HG02973 (cell line): Measurements from ENCODE around the gene CHD1L.
"Not testable (repeated sequence)": the region's sequence is repeated elsewhere in the genome, so short reads cannot be mapped to it uniquely, and the experiment has no call there.

Experiments used
- ATAC-seq: cut with Tn5 transposase; IDR thresholded peaks from one replicate; pipeline ENCODE4 v1.9.1; 2021; ENCODE audit warnings: moderate library complexity; ENCODE audit not compliant: unreplicated experiment

Gene CHD1L

DNA sequence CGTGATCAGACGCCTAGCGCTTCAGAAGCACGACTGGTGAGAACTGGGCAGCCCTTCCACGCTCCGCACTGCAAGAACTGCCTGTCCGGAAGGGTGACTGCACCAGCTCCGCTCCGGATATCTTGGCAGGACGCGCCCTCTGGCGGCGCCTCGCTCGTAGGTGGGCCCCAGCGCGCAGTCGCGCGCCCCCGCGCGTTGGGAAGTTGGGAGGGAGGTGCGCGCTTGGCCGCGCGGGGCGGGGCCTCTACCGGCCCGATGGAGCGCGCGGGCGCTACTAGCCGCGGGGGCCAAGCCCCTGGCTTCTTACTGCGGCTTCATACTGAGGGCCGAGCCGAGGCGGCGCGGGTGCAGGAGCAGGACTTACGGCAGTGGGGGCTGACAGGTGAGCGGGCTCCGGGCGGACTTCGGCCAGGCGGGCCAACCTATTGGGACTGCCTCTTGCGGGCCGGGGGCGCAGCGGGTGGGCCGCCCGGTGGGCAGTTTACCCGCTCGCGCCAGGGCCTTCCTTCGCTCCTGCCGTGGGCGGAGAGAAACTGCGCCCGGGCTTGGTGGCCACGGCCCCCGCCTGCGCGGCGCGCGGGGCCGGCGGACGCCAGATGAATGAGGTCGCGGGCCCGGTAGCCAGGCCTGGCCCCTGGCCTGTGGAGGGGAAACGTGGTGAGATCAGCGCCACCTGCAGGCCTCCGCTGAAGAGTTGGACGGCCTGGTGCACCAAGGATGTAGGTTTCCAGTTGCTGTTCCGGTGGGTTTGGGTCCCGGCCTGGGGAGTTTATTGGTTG is at the start of gene CHD1L:
Gene CHD1L (plus strand): TSS at position 236 of the 779 bp plus-strand sequence. CDS start 20 bp downstream, at position 256.
- ATAC-seq: peak; percentile 84

DNA sequence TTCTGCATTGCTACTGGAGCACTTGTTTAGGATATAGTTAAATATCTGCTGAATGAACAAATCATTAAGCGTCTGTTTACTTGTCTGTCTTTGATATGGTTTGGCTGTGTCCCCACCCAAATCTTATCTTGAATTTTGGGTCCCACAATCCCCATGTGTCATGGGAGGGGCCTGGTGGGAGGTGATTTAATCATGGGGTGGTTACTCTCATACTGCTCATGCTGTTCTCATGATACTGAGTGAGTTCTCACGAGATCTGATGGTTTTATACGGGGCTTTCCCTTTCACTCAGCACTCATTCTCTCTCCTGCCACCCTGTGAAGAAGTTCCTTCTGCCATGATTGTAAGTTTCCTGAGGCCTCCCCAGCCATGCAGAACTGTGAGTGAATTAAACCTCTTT is 45.2 kb upstream of the CHD1L start:
- not testable (repeated sequence) for ATAC-seq

DNA sequence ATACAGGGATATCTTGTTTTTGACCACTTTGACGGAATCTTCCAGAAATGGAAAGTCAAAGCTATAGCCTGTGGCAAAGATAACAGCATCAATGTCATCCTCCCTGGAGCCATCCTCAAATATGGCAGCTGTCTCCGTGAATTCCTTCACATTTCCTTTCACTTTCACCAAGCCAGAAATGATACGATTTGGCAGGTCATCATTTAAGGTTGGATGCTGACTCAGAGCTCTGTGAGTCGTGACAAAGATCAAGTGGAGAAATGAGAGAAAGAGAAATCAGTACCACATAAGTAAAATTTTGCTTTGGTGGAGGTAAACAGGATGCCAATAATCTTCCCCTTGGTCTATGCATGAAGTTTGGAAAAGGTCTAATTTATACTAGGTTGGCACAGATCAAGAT is 41.2 kb upstream of the CHD1L start:
- no peak for ATAC-seq

DNA sequence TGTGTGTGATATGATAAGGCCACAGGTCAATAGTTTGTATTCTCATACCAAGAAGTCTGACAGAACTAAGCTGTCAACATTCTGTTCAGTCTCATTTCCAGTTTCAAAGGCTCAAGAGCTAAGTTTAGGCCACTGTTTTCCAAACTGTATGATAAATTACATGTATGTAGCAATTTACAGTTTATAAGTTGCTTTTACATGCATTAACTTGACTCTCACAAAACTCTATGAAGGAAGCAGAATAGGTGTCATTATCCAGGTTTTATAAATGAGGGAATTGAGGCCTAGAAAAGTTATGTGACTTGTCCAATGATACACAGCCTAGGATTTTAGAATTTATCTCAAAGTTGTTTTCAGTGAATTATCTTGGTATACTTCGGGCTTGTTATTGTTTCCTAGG is 40.7 kb upstream of the CHD1L start:
- ATAC-seq: no peak

DNA sequence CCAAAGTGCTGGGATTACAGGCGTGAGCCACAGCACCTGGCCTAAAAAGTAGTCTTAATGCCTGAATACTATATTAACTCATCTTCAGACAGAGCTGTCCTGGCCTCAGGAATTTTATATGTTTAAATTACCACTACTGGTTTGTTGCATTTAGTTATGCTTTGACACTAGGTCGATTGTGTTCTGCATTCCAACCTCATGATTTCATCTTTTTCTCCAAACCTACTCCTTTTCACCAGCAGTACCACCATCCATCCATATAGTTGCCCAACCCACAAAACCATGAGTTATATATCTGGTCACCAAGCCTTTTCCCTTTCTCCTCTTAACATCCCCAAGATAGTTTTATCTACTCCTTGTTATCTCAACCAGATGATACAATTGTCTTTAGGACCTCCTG is 39.9 kb upstream of the CHD1L start:
- ATAC-seq: no peak

DNA sequence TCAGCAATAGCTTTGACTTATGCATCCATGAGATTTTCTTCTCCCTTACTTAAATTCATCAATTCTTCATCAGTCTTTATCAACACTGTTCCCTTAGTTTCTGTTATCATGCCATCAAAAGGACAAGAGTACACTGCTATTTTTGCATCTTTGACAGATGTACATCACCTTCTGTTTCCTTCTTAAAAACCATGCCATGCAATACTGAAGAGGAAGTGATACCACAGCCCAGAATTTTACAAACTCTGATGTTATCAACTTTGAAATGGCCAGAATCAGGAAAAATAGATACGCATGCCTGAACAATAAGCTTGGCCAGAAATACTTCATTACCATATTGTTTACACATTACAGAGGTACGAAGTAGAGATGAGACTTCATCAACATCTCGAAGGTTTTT is 38.4 kb upstream of the CHD1L start:
- no peak for ATAC-seq

DNA sequence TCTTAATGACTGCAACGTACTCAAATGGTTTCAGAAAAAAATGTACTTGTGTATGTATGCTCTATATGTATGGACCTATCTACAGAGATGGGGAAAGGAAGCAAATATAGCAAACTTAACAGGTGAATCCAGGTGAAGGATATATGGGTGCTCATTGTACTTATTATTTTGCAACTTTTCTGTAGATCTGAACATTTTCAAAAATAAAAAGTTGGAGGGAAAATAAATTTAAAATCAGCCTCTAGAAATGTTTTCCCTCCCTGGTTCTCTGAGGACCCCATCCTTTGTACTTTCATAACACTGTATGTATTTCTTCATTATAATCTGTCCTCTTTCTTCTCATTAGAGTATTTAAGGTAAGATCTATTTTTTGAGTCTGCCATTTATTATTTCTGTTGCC is 35.3 kb upstream of the CHD1L start:
- ATAC-seq: no peak

DNA sequence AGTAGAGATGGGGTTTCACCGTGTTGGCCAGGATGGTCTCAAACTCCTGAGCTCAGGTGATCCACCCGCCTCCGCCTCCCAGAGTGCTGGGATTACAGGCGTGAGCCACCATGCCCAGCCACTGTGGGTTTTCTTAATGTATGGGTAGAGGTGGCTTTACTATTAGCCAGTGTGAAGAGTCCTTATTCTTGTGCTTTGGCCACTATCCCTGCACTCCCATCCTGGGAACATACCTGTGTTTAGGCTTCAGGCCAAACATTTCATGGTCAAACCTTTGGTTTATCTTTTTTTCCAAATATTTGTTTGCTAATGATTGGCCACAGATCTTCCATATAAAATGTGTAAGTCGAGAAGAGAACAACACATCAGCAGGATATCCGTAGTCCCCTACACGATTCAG is 33.9 kb upstream of the CHD1L start:
- no peak for ATAC-seq

DNA sequence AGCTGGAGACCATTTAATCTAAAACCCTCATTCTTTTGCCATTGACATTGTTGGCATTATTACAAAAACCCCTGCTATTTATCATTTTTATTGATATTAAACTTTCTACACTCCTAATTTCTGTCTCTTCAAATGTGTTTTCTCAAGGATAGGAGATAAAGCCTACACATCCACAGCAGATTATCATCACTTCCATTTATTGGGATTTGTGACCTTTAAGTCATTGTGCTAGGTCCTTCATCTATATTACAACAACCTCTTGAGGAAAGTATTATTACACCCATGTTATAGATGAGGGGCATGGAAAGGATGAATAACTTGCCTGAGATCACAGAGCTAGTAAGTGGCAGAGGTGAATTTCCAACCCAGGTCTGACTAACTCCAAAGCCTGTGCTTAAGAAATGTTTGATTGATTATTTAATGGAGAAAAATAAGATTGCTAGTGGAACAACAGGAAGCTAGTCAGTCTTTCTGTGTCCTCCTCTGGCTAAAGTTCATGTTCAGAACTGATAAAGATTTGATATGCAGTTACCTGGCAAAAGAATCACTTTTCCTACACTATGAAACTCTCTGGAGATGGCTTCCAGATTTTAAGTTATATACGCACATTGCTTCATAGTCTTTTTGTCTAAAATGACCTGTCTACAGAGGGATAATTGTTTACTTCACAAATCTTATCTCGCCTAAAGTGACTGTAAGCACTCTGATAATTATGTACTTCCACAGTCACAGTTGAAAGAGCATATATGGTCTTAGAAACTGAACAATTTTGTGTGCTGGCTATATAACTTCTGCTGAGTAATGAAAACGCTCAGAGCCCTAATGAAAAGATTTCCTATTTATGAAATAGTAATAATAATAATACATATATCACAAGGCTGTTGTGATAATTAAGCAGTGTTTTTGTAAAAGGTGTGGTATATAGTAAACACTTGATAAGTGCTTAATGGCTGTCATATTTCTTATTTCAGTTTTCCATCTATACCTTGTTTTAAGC is 32.4 kb upstream of the CHD1L start:
- no peak for ATAC-seq

DNA sequence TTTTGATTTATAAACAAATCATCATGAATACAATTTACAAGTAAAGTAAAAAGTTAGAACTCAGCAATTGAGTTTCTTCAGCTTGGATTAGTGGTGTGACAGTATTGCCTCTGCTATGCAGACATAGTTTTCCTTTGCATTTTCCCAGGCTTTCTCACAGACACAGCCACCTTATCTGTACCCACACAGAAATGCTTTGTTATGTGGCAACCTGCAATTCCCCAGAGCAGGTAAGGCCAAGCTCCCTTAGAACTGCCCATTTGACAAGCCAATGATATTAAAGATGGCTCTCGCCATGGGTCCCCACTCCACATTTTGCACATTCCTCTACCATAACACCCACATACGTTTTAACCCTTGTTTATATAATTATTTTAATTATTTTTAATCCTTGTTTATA is 31.5 kb upstream of the CHD1L start:
- no peak for ATAC-seq

DNA sequence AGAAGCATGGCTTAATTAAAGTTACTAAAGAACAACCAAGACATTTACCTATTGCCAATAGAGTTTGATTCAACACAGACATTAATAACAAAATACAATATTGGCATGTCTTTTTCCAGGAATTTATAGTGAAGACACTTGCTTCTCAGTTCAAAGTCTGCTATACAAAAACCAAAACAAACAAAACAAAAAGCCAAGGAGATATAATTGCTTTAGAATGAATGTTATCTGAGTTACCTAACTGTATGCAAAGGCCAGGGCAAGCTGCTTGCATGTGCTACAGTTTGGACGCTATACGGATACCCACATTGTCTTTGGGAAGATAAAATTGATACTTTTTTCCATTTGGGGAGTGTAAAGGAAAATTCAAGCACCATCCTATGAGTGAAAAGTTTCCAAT is 30.9 kb upstream of the CHD1L start:
- no peak for ATAC-seq

DNA sequence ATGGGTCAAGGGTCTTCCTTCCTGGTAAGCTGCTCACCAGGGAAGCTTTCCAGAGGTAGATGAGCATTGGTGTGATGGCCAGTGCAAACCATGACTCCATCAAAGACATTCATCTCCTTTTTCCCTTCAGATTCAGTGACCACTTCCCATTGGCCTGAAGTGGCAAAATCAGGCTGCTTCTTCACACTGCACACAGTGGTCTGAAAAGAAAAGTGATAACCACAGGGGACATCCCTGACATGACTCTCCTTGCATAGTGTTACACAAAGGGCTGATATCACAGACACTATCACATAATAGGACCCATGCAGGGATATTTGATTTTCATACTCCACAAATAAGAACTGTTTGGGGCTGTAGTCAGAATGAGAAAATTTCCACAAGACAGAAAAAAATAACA is 29.2 kb upstream of the CHD1L start:
- ATAC-seq: no peak

DNA sequence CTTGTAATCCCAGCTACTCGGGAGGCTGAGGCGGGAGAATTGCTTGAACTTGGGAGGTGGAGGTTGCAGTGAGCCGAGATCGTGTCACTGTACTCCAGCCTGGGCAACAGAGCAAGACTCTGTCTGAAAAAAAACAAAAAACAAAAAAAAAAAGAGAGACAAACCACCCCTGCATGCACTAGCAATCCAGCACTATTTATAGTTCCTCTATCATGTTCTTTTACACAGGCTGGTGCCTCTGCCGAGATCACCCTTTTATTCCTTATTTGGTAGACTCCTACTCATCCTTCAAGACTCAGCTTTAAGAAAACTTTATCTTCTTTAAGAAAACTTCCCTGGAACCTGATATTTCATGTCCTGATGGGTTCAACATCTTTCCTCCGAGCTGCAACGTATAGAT is 28.2 kb upstream of the CHD1L start:
- no peak for ATAC-seq

DNA sequence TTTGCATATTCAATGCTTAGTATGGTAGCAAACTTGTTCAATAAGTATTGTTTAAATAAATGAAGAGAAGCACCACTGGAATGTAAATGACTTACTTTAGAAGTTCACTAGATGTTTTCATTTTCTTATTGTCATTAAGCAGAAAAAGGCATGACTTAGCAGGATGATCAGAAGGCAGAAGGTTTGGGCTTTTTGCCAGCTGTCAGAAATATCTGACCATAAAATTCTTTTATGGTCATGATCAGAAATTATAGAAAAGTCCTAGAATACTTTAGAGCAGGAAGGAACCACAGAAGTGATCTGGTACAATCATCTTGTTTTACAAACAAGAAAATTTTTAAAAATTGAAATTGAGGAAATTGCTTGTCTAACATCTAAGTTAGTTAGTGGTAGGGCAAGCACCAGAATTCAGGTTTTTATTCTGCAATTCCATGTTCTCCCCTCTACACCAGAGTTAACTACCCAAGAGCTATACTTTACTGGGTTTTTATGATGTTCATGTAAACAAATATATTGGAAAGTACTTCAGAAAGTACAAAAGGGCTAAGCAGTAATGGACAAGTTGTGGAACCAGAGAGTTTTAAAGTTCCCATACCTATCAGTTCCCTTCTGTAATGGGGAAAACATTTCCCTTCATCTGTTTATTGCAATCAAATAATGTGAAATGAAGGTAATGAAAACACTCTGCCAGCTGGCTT is 27.5 kb upstream of the CHD1L start:
- ATAC-seq: no peak

DNA sequence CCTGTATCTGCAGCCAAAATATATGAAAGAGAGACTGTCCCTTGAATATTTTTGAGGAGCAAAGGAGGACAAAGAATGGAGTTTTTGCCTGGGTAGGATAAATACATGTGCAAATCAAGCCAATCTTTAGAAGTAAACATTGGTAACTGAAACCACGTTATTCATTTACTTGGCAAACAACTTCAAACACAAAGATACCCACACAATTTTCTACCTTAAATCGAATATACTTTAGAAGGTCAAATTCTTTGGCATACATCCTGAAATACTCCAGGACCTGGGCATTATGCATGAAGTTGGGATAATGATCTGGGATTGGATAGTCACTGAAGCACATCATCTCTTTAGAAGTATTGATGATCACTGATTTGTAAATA is 27.0 kb upstream of the CHD1L start:
- no peak for ATAC-seq

DNA sequence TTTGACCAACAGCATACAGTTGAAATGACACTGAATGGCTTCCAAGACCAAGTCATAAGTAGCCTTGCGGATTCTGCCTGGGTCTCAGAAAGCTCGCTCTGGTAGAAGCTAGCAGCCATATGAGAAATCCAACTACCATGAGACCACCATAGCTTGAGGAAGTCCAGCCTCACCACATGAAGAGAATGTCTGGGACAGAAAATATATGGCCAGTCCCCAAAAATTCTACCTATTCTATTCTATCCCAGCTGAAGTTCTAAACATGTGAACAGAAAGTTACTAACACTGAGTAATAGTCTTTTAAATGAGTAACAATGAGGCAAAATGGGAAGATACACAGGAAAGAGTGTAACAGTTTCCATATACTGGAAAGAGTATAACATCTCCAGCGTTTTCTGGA is 26.4 kb upstream of the CHD1L start:
- ATAC-seq: no peak

DNA sequence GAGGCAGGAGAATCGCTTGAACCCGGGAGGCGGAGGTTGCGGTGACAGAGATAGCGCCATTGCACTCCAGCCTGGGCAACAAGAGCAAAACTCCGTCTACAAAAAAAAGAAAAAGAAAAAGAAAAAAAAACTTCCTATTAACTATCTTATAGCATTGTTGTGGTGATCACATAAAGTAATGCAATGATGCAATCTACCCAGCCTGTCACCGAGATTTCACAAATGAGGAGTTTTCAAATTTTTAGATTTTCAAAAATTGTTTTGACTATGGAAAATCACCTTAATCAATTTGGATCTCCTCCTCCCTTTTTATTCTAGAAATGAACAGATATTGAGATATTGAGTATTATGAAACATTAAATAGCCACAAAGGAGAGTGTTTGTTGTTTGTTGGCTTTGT is 25.3 kb upstream of the CHD1L start:
- ATAC-seq: no peak

DNA sequence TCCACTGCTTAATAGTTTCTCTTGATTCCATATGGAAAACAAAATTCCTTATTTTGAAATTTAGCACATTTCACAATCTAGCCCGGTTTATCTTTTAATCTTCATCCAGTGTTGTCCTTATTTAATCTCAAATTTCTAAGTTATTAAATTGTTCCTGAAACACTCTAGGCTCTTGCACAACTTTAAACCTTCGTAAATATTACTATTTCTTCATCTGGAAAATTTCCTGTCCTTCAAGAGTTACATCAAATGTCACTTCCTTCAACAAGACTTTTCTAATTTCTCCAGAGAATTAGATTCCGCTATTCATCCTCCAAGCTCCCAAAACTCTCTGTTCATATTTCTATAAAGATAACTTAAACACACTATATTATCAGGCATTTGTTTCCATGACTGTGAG is 23.9 kb upstream of the CHD1L start:
- ATAC-seq: no peak

DNA sequence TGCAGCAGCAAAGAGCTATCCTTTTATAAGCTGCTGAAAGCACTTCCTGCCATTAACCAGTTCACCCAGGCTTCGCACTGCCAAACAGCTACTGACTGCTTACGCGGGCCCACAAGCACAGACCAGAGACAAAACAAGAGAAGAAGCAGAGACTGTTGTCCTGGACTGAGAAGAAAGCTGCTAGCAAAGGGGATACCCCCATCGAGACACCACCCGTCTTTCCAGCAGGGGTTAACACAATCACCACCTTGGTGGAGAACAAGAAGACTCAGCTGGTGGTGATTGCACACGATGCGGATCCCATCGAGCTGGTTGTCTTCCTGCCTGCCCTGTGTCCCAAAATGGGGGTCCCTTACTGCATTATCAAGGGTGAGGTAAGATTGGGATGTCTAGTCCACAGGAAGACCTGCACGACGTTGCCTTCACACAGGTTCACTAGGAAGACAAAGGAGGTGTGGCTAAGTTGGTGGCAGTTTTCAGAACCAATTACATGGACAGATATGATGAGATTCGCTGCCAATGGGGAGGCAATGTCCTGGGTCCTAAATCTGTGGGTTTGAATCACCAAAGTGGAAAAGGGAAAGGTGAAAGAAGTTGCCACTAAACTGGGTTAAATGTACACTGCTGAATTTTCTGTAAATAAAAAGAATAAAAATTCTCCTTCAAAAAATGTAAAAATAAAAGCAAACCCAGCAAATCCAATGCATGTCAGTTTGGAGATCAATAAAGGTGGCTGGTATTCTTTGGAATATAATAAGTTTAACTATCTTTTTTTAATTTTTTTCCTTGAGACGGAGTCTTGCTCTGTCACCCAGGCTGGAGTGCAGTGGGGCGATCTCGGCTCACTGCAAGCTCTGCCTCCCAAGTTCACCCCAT is 18.5 kb upstream of the CHD1L start:
- ATAC-seq: no peak

DNA sequence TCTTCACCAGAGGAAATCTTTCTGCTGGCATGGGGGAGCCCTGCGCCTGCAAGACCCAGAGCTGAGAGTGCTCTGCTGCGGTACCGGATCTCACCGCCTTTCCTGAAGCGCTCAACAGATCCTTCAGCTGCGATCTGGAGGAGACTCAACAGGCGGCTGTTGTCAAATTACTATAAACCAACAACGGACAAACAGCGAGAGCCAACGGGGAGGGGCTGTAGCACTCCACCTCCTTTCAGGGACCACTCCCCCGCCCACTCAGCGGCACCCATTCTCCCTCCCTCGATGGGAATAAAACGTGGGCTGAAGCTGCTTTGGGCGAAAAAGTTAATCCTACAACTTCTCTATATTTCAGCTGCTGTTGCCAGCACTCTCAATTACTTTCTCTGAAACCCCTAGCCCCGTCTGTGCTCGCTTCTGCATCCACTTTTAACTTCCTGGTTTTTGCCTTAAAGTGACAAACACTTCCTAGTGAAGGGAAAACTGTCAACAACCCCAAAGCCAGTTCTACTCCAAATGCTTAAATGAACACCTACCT is 17.2 kb upstream of the CHD1L start, which contains the start of gene FMO5:
Gene FMO5 (minus strand): TSS at position 147 of the 538 bp plus-strand sequence. CDS start 310 bp downstream, outside the sequence.
- peak; percentile 84 for ATAC-seq
